H4 (cell line): ENCODE data around the gene AGO1. TPM values are rescaled to one million over a fixed set of nuclear protein-coding genes. Genes with fewer than 3 reads are reported as not detected.
"Not testable (repeated sequence)": the region's sequence is repeated elsewhere in the genome, so short reads cannot be mapped to it uniquely, and the experiment has no call there.

Source experiments
- DNase-seq: peaks from one replicate; pipeline ENCODE4 v3.0.0-alpha.2; 2015; ENCODE audit warnings: low spot score
- total RNA-seq: library from RNA; depleted of rRNA; stranded (reverse); fragments of >200 nt; shearing (Covaris generic); gene quantifications from 2 replicates; pipeline ENCODE4 v1.2.3, GENCODE V29; 2014

Gene AGO1
- total RNA-seq, 1 experiment from 2014 or later: 5.9 TPM

DNA sequence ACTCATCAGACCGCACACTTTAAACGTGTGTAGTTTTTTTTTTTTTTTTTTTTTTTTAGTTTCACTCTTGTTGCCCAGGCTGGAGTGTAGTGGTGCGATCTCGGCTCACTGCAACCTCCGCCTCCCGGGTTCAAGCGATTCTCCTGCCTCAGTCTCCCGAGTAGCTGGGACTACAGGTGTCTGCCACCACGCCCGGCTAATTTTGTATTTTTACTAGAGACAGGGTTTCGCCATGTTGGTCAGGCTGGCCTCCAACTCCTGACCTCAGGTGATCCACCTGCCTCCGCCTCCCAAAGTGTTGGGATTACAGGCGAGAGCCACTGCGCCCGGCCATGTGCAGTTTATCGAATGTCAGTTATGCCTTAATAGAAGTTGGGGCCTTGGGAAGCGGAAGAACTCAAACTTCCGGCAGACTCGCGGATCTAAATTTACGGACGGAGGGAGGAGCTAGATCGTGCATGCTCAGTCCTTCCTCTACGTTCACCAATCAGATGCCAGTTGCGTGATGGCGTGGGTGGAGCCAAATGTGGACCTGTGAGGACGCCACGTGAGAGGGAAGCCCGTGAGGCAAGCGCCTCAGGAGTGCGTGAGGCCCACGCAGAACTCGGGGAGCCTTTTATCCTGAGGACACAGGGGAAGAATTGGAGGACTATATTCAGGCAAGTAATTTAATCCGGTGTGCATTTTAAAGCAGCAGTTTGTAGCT is 13.6 kb upstream of the AGO1 start:
- DNase-seq: not testable (repeated sequence)

GRCh38 chr1:35870651-35871309 is 12.2 kb upstream of the AGO1 start:
- no peak for DNase-seq

GRCh38 chr1:35873243-35873750 is 9.7 kb upstream of the AGO1 start:
- no peak for DNase-seq

- DNase-seq: not testable (repeated sequence)
Observed at GRCh38 chr1:35874115-35874514, 8.9 kb upstream of the AGO1 start.

DNA sequence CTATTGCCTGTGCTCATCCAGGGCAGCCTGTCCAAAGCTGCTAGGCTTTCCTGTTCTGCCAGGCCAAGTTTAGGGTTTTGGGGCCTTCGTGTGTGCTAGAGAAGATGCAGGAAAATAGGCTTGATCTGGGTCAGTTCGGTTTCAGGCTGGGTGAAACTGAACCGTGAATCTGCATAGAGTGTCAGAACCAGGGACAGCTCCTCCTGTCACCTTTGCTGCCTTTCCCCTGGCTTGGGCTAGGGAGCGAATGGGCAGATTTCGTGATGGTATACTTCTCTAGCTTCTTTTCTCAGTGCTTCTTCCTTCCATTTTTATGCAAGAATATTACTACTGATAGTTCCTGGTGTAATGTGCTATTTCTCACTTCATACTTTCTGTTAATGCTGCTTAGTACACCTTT is 6.0 kb upstream of the AGO1 start:
- no peak for DNase-seq

DNA sequence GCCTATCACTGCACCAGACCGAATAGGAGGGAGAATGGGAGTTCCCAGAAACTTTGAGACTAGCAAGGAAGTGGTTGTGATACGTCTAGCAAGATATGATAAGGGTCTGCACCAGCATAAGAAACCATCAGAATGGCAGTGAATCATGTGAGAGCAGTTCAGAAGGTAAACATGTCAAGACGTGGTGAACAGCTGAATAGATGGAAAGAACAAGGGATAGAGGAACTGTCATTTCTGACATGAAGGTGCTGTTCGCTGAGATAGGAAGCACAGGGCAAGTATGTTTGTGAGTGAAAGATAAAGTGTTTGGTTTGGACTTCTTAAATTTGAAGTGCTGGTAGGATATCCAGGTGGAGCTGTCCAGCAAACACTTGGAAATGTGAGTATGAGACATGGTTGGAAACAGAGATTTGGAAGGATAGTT is 1.1 kb upstream of the AGO1 start:
- DNase-seq: no peak

DNA sequence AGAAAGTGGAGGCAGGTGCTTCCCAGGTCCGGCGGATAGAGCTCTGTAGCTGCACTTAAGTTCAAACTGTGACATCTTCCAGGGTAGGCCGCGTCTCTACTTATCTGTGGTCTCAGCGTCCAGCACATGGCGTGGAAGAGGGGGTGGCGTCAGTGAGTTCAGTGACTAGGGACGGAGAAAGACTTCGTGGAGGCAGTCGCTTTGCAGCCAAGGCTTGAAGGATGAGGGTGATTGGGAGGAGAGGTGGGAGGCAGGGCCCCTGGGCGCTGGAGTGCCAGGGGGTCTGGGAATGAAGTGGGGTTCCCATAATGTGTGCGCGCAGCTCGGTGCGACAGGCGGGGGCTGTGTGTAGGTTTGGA is 444 bp upstream of the AGO1 start:
- no peak for DNase-seq

- no peak for DNase-seq
Observed at GRCh38 chr1:35883635-35884101, 659 bp downstream of the AGO1 start.

DNA sequence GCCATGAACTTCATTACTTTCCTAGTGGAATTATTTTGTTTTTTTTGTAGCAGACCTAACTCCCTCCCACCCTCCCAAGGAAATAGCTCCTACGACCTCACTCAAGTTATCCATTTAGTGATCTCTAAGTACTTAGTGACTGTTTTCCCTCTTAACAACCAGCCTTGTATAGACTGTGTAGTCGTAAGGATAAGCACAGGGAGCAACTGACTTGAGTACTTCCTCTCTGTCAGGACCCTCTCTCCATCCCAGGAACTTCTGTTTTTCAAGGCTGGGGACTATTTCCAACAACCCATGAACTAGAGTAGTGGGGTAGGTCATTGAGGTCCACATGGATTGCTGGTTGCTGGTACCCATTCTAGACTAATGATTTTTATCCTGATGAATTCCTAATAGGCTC is 1.9 kb downstream of the AGO1 start:
- no peak for DNase-seq

- DNase-seq: no peak
Observed at GRCh38 chr1:35885961-35886558, 3.1 kb downstream of the AGO1 start.

DNA sequence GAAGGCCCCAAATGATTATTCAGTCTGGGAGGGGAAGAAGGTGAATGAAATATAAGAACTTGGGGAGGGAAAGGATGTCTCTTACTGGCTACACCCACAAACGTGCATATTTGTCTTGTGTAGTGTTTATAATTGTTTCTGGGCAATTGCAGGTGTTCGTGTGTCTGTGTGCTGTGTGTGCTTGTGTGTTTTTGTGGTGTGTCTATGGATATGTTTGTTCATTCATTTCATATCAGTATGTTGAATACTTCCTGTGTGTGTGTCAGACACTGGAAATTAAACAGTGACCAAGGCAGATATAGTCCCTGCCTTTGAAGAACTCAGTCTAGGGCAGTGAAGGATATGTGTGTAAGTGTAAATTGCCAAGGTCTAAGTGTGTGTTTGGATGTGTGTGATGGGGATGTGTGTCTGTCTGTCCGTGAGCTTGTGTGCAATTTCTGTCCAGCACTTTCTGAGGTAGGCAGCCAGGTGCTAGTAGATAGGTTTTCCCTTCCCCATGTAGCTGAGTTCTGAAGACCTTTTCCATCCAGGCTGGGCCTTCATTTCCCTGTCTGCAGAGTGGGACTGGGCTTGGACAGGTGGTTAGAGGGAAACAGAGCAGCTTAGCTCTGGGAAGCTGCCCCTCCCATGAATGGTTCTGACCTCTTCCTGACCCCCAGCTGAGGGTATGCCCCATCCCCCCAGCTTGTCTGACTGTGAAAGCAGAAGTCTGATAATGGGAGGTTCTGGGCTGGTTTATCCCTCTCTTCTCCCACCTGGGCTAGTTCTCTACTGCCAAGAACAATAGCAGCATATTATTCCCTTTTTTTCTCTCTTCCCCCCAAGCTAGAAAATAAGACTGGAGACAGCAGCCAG is 3.8 kb downstream of the AGO1 start:
- DNase-seq: no peak

GRCh38 chr1:35887508-35887907 is 4.5 kb downstream of the AGO1 start:
- no peak for DNase-seq

GRCh38 chr1:35888255-35888654 is 5.2 kb downstream of the AGO1 start:
- no peak for DNase-seq

GRCh38 chr1:35888981-35889380 is 6.0 kb downstream of the AGO1 start:
- not testable (repeated sequence) for DNase-seq

GRCh38 chr1:35893051-35893879 is 10.3 kb downstream of the AGO1 start:
- DNase-seq: no peak

DNA sequence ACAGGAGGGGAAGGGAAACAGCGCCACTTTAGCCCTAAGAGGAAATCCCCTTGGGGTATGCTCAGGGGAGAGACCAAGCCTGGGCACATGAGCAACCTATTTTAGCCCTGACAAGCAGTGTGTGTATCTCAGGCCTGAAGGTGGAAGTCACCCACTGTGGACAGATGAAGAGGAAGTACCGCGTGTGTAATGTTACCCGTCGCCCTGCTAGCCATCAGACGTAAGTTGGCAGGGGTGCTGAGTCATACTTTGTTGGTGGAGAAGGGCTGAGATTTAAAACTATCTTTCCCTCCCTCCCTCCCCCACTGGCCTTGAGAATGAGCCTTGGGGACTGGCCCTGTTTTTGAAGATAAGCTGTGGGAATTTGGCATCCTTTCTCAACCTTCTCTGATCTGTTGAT is 11.2 kb downstream of the AGO1 start:
- peak; percentile 14 for DNase-seq

DNA sequence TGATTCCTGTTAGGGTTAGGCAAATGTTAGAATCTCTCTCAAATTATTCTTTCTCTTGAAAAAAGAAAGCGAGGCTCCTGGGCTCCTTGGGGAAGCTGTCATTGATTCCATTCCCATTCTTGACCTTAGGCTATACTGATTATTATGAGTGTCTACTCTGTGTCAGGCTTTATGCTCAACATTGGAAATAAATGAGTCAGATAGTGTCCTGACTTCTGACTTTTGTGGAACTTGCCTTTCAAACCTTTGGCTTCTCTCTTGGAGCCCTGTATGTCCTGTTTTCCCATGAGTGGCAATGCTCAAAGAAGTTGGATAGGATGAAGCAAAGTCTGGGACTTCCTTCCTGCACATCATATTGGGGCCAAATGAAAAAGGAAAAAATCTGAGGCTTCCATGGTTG is 11.6 kb downstream of the AGO1 start:
- no peak for DNase-seq

GRCh38 chr1:35899941-35900340 is 16.9 kb downstream of the AGO1 start:
- DNase-seq: no peak

DNA sequence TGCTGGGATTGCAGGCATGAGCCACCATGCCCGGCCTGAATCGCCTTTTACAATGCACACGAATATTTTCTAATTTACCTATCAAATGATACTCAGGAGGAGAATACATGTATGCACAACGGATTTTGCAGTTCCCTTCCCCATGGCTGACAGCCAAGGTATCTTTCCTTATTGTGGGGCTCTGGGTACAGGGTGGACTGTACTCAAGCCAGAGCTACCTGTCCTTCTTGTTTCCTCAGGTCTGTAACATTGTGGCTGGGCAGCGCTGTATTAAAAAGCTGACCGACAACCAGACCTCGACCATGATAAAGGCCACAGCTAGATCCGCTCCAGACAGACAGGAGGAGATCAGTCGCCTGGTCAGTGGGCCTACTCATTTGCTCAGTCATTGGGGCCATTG is 18.2 kb downstream of the AGO1 start:
- no peak for DNase-seq

DNA sequence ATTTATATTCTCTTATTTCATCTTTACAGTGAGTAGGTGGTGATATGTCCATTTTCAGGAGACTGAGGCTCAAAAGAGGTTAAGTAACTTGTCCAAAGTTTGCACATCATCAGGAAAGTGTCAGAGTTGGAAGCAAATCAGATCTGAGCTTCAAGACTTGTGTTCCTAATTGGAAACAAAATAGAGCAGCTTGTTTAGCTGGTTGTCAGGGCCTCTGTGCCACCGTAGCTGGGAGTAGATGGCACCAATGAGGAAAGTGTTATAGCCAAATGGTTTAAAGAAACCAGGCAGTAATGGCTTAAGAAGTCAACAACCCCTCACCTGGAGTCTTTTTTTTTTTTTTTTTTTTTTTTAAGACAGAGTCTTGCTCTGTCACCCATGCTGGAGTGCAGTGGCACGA is 19.7 kb downstream of the AGO1 start:
- DNase-seq: no peak

GRCh38 chr1:35914717-35915116 is 31.7 kb downstream of the AGO1 start:
- no peak for DNase-seq
